Fibroblast of mammary gland (primary cell): ENCODE measurements around the gene EXT2.

ENCODE experiments used
- DNase-seq: peaks from one replicate; pipeline ENCODE4 v3.0.0-alpha.2; 2010; ENCODE audit warnings: low read depth
- H3K4me3 ChIP-seq: 2 replicates; pipeline ENCODE4 v1.5.1; 2011; ENCODE audit warnings: low read depth, mild to moderate bottlenecking, low read length, moderate library complexity; ENCODE audit not compliant: control insufficient read depth
- CTCF ChIP-seq: conservative IDR thresholded peaks from 2 replicates; pipeline ENCODE4 v1.5.1; 2011; ENCODE audit warnings: low read depth, low read length, inconsistent platforms; ENCODE audit not compliant: control insufficient read depth, insufficient read depth

EXT2 gene

GRCh38 chr11:44082645-44083044 is 12.8 kb upstream of the EXT2 start:
- TF ChIP-seq CTCF: no peak
- H3K4me3 ChIP-seq: no peak overlapping the region
- DNase-seq: no peak

- DNase-seq: no peak
- no peak for TF ChIP-seq CTCF
- no peak overlapping the region for H3K4me3 ChIP-seq
Measured at GRCh38 chr11:44083433-44083832, 12.0 kb upstream of the EXT2 start.

- no peak for DNase-seq
- TF ChIP-seq CTCF: no peak
- H3K4me3 ChIP-seq: no peak overlapping the region
Measured at GRCh38 chr11:44083906-44084305, 11.6 kb upstream of the EXT2 start.

GRCh38 chr11:44085330-44085729 is 10.1 kb upstream of the EXT2 start:
- no peak for DNase-seq
- no peak overlapping the region for H3K4me3 ChIP-seq
- no peak for TF ChIP-seq CTCF

GRCh38 chr11:44088377-44088776 is 7.1 kb upstream of the EXT2 start:
- DNase-seq: no peak
- no peak overlapping the region for H3K4me3 ChIP-seq
- no peak for TF ChIP-seq CTCF

- DNase-seq: no peak
- no peak overlapping the region for H3K4me3 ChIP-seq
- TF ChIP-seq CTCF: no peak
Measured at GRCh38 chr11:44088871-44089270, 6.6 kb upstream of the EXT2 start.

GRCh38 chr11:44090539-44090938 is 4.9 kb upstream of the EXT2 start:
- TF ChIP-seq CTCF: no peak
- no peak for DNase-seq
- H3K4me3 ChIP-seq: no peak overlapping the region
